Astrocyte (in vitro differentiated cells and primary cell): ENCODE results near the gene LRPPRC. TPM values are rescaled to one million over a fixed set of nuclear protein-coding genes. Genes with fewer than 3 reads are reported as not detected.

Experiments used
- DNase-seq: peaks from one replicate; pipeline ENCODE4 v3.0.0-alpha.2; 2010; ENCODE audit warnings: low read depth
- FAIRE-seq: peaks from 2 replicates; lab custom pipeline; 2011; peaks lifted over from hg19 to GRCh38; lab: Jason Lieb, UNC
- H2AFZ ChIP-seq: 2 replicates; pipeline ENCODE4 v1.6.0; 2012; ENCODE audit warnings: low read depth, low read length, inconsistent platforms
- H3K27ac ChIP-seq: 2 replicates; pipeline ENCODE4 v1.5.1; 2011; ENCODE audit warnings: low read depth, low read length, inconsistent platforms
- H3K27me3 ChIP-seq: 2 replicates; pipeline ENCODE4 v1.6.0; 2011; ENCODE audit warnings: low read length, inconsistent platforms; ENCODE audit not compliant: insufficient read depth
- H3K36me3 ChIP-seq: 2 replicates; pipeline ENCODE4 v1.5.1; 2011; ENCODE audit warnings: low read length, inconsistent platforms; ENCODE audit not compliant: insufficient read depth
- H3K4me1 ChIP-seq: 2 replicates; pipeline ENCODE4 v1.5.1; 2011; ENCODE audit warnings: low read length, inconsistent platforms; ENCODE audit not compliant: insufficient read depth
- H3K4me2 ChIP-seq: 2 replicates; pipeline ENCODE4 v1.6.0; 2012; ENCODE audit warnings: low read length, inconsistent platforms
- H3K4me3 ChIP-seq: 2 replicates; pipeline ENCODE4 v1.5.1; 2011; ENCODE audit warnings: low read depth, mild to moderate bottlenecking, low read length, inconsistent platforms; ENCODE audit not compliant: insufficient read depth
- H3K79me2 ChIP-seq: 2 replicates; pipeline ENCODE4 v1.6.0; 2012; ENCODE audit warnings: mild to moderate bottlenecking, low read length, inconsistent platforms; ENCODE audit not compliant: insufficient read depth
- H3K9ac ChIP-seq: 2 replicates; pipeline ENCODE4 v1.6.0; 2012; ENCODE audit warnings: mild to moderate bottlenecking, low read length, inconsistent platforms
- H3K9me3 ChIP-seq: 2 replicates; pipeline ENCODE4 v1.5.1; 2012; ENCODE audit warnings: low read depth, mild to moderate bottlenecking, low read length, inconsistent platforms; ENCODE audit not compliant: insufficient read depth
- H4K20me1 ChIP-seq: 2 replicates; pipeline ENCODE4 v1.6.0; 2012; ENCODE audit warnings: low read length, inconsistent platforms; ENCODE audit not compliant: insufficient read depth
- H3K27ac Mint-ChIP-seq: one replicate; pipeline ENCODE4 v1.8.0; 2021; ENCODE audit warnings: mild to moderate bottlenecking, mixed read lengths; ENCODE audit not compliant: unreplicated experiment
- H3K27me3 Mint-ChIP-seq: one replicate; pipeline ENCODE4 v1.8.0; 2021; ENCODE audit warnings: low read depth, mixed read lengths; ENCODE audit not compliant: unreplicated experiment
- H3K36me3 Mint-ChIP-seq: one replicate; pipeline ENCODE4 v1.8.0; 2021; ENCODE audit warnings: low read depth, mixed read lengths; ENCODE audit not compliant: unreplicated experiment
- H3K4me1 Mint-ChIP-seq: one replicate; pipeline ENCODE4 v1.8.0; 2021; ENCODE audit warnings: low read depth, mixed read lengths; ENCODE audit not compliant: unreplicated experiment
- H3K4me3 Mint-ChIP-seq: one replicate; pipeline ENCODE4 v1.8.0; 2021; ENCODE audit warnings: mild to moderate bottlenecking, moderate library complexity, mixed read lengths; ENCODE audit not compliant: unreplicated experiment
- H3K9me3 Mint-ChIP-seq: one replicate; pipeline ENCODE4 v1.8.0; 2021; ENCODE audit warnings: mild to moderate bottlenecking, mixed read lengths; ENCODE audit not compliant: unreplicated experiment
- EZH2 ChIP-seq: IDR thresholded peaks from 2 replicates; pipeline ENCODE4 v1.6.1; 2012; ENCODE audit warnings: mild to moderate bottlenecking, low read length, inconsistent platforms; ENCODE audit not compliant: insufficient read depth
- total RNA-seq: library from RNA; stranded (reverse); gene quantifications from 2 replicates; pipeline ENCODE4 v1.2.1, GENCODE V29; 2021
- TF ChIP-seq, protein P1 (sequence below): IDR thresholded peaks from 2 replicates; pipeline ENCODE4 v1.5.1; 2011; ENCODE audit warnings: low read depth, mild to moderate bottlenecking, inconsistent platforms, low read length, moderate library complexity; ENCODE audit not compliant: insufficient read depth

Gene LRPPRC
- total RNA-seq, 1 donor from 2014 or later, result 94.9 TPM

DNA sequence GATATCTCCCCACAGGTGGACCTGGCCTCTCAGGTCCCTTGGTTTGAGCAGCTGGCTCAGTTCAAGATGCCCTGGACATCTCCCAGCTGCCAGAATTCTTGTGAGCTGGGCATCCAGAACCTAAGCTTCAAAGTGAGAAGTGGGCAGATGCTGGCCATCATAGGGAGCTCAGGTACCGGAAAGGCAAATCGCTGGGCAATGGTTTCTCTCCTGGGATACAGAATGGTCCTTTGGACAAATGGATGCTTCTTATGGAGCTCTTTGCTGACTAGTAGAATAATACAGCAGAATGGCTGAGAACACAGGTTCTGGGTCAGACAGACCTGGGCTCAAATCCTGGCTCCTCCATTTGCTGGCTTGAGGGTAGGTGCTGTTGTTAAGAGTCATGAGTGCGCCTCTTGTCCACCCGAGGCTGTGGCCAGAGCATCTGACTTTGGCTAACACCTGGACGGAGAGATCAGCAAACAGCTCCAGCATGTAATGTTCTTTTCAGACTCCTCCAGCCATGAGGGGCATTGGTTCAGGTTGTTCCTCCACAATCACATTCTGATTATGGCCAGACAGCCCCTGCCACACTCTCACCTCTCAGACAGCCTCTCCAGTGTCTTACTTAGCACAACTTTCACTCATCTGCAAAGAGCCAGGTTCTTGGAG is 149.5 kb downstream of the LRPPRC start:
- Mint-ChIP-seq H3K36me3 (no peaks in the 10 kb centered on the region), H3K9me3 (peaks cover 1% of the 10 kb centered on the region), H3K27me3 (peaks cover 23% of the 10 kb centered on the region), H3K4me1 (no peaks in the 10 kb centered on the region), H3K27ac (no peak overlapping the region), H3K4me3 (no peak overlapping the region)
- H3K27ac ChIP-seq, result no peak overlapping the region
- no peaks in the 10 kb centered on the region for H3K79me2 ChIP-seq
- peaks cover 13% of the 10 kb centered on the region for H3K27me3 ChIP-seq
- H2AFZ ChIP-seq, result no peak overlapping the region
- no peak for FAIRE-seq
- H3K36me3 ChIP-seq, result no peaks in the 10 kb centered on the region
- H3K4me1 ChIP-seq, result no peaks in the 10 kb centered on the region
- no peak for DNase-seq
- no peaks in the 10 kb centered on the region for H4K20me1 ChIP-seq
- TF ChIP-seq, protein P1, sequence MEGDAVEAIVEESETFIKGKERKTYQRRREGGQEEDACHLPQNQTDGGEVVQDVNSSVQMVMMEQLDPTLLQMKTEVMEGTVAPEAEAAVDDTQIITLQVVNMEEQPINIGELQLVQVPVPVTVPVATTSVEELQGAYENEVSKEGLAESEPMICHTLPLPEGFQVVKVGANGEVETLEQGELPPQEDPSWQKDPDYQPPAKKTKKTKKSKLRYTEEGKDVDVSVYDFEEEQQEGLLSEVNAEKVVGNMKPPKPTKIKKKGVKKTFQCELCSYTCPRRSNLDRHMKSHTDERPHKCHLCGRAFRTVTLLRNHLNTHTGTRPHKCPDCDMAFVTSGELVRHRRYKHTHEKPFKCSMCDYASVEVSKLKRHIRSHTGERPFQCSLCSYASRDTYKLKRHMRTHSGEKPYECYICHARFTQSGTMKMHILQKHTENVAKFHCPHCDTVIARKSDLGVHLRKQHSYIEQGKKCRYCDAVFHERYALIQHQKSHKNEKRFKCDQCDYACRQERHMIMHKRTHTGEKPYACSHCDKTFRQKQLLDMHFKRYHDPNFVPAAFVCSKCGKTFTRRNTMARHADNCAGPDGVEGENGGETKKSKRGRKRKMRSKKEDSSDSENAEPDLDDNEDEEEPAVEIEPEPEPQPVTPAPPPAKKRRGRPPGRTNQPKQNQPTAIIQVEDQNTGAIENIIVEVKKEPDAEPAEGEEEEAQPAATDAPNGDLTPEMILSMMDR, result no peak
- no peak for TF ChIP-seq EZH2
- no peak overlapping the region for H3K4me3 ChIP-seq
- H3K9me3 ChIP-seq, result no peaks in the 10 kb centered on the region
- no peak overlapping the region for H3K4me2 ChIP-seq
- H3K9ac ChIP-seq, result no peak overlapping the region

DNA sequence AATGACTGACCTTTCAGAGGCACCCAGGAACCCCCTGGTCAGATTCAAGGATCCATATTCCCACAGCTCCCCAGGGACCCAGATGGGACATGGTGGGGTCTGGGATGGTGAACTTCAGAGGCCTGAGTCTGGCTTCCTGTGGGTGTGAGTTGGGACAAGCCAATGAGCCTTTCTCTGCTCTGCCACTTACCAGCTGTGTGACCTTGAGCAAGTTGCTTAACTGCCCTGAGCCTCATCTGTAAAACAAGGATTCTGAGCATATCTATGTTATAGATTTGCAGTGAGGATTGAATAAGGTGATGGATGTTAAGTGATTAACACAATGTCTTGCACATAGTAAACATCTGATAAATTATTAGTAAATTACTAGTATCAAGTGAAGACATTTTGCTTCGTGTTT is 150.6 kb downstream of the LRPPRC start:
- Mint-ChIP-seq H3K4me1 (no peaks in the 10 kb centered on the region), H3K4me3 (no peak overlapping the region), H3K27ac (no peak overlapping the region), H3K9me3 (peaks cover 1% of the 10 kb centered on the region), H3K27me3 (peaks cover 22% of the 10 kb centered on the region), H3K36me3 (no peaks in the 10 kb centered on the region)
- H3K36me3 ChIP-seq, result no peaks in the 10 kb centered on the region
- no peak overlapping the region for H2AFZ ChIP-seq
- DNase-seq (no peak), FAIRE-seq (no peak)
- no peaks in the 10 kb centered on the region for H3K79me2 ChIP-seq
- no peak overlapping the region for H3K27ac ChIP-seq
- H3K4me1 ChIP-seq, result no peaks in the 10 kb centered on the region
- peaks cover 13% of the 10 kb centered on the region for H3K27me3 ChIP-seq
- no peaks in the 10 kb centered on the region for H4K20me1 ChIP-seq
- H3K9me3 ChIP-seq, result no peaks in the 10 kb centered on the region
- no peak overlapping the region for H3K4me3 ChIP-seq
- H3K9ac ChIP-seq, result no peak overlapping the region
- TF ChIP-seq EZH2, result no peak
- TF ChIP-seq, protein P1, result no peak
- H3K4me2 ChIP-seq, result no peak overlapping the region

DNA sequence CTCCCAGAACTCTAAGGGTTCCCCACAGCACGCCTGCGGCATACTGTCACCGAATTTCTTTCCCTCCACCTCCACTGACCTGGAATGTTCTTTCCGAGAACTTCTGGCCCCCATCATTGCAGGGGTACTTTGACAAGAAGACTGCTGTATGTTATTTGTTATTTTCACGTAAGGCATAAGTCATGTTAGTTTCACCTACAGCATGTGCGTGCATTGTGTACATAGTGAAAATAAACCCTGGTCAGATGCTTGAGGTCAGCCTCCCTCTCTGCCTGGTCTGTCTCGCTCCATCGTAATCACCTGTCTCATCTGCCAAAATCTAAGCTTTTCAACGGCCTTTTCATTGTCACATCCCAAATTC is 152.9 kb downstream of the LRPPRC start:
- no peak overlapping the region for H3K4me2 ChIP-seq
- H3K4me1 ChIP-seq, result no peaks in the 10 kb centered on the region
- DNase-seq, result no peak
- no peak overlapping the region for H3K27ac ChIP-seq
- H3K4me1 Mint-ChIP-seq, result no peaks in the 10 kb centered on the region
- H3K9ac ChIP-seq, result no peak overlapping the region
- H2AFZ ChIP-seq, result no peak overlapping the region
- no peaks in the 10 kb centered on the region for H3K9me3 ChIP-seq
- no peaks in the 10 kb centered on the region for H3K79me2 ChIP-seq
- peaks cover 26% of the 10 kb centered on the region for H3K27me3 Mint-ChIP-seq
- H3K9me3 Mint-ChIP-seq, result peaks cover 1% of the 10 kb centered on the region
- TF ChIP-seq EZH2, result no peak
- TF ChIP-seq, protein P1, result no peak
- H3K27ac Mint-ChIP-seq, result no peak overlapping the region
- H3K27me3 ChIP-seq, result peaks cover 12% of the 10 kb centered on the region
- H3K36me3 ChIP-seq, result no peaks in the 10 kb centered on the region
- no peak for FAIRE-seq
- H3K4me3 Mint-ChIP-seq, result no peak overlapping the region
- no peaks in the 10 kb centered on the region for H4K20me1 ChIP-seq
- no peak overlapping the region for H3K4me3 ChIP-seq
- no peaks in the 10 kb centered on the region for H3K36me3 Mint-ChIP-seq
